HG03571 (cell line): Measurements from ENCODE around the gene PNMT.
A peak's percentile ranks its signal among the peaks of the same experiment; 100 is the strongest.

Experiments used
- ATAC-seq: cut with Tn5 transposase; IDR thresholded peaks from one replicate; pipeline ENCODE4 v1.9.1; 2021; ENCODE audit not compliant: unreplicated experiment

The PNMT gene

DNA sequence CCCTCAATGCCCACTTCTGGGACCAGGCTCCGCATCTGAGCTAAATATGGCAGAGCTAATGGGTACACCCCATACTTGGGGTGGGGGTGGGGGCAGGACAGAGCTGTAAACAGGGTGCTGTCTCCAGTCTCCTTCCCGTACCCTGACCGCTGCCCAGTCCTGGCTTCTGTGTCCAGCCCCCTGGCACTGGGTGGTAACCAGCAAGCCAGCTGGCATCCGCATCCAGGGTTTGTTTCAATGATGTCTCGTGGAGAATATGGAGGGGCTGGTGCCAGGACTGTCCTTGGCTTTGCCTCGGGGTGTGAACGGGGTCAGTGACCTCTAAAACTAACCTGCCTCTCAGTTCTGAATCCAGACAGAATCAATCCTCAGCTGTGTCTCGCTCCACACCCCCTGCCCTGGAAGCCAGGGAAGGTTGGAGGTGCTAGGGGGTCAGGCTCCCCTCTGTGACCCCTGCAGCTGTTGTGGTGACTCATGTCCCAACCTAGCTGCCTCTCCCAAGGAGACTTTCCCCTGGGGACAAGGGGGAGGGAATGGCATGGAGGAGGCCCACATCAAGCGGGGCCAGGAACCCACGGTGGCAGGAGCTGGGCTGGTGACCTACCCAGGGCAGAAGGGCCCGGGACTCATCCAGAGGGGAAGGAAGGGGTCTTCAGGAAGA lies 1.5 kb upstream of the PNMT start:
- ATAC-seq, result no peak

DNA sequence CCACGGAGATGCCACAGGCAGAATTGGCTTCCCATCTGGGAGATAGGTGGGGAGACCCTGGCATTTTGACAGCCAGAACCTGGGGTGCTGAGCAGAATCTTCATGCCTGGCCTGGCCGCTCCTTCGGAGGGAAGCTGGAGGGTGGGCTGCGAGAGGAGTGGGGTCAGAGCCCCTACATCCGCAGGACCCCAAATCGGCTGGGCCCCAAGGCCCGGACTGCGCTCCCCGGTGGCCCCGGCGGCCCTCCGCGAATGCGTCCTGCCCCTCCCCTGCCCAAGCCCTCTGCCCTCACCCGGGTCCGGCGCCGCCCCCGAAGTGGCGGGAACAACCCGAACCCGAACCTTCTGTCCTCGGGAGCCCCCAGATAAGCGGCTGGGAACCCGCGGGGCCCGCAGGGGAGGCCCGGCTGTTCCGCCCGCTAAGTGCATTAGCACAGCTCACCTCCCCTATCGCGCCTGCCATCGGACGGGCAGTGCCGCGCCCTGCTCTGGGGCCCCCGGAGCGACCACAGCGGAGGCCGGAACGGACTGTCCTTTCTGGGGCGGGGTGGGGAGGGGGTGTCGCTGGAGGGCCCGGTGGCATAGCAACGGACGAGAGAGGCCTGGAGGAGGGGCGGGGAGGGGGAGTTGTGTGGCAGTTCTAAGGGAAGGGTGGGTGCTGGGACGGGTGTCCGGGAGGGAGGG lies 850 bp upstream of the PNMT start:
- ATAC-seq, result no peak

DNA sequence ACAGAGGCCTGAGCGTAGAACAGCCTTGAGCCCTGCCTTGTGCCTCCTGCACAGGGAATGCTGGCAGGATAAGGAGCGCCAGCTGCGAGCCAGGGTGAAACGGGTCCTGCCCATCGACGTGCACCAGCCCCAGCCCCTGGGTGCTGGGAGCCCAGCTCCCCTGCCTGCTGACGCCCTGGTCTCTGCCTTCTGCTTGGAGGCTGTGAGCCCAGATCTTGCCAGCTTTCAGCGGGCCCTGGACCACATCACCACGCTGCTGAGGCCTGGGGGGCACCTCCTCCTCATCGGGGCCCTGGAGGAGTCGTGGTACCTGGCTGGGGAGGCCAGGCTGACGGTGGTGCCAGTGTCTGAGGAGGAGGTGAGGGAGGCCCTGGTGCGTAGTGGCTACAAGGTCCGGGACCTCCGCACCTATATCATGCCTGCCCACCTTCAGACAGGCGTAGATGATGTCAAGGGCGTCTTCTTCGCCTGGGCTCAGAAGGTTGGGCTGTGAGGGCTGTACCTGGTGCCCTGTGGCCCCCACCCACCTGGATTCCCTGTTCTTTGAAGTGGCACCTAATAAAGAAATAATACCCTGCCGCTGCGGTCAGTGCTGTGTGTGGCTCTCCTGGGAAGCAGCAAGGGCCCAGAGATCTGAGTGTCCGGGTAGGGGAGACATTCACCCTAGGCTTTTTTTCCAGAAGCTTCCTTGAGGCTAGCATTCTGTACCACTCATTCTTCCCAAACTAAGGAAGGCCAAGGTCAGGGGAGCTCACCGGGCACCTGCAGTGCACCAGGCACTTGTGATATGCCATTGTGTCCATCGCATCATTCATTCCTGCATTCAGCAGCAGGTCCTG lies 1.9 kb downstream of the PNMT start:
- no peak for ATAC-seq

DNA sequence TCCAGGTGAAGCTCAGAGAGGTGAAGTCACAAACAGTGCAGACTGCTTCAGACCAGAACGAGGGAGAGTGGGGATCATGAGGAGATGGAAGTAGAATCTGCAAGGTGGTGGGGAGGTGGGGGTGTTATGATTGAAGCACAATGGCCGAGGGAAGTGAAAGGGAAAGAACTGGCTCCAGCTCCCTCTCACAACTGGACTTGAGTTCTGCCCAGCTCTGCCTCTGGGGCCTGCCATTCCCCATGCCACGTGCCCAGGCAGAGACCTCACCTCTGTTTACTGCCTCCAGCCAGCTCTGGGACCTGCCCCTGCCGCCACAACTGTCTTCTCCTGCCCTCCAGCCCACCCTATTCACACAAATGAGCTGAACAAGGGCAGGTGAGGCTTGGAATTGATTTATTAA lies 2.5 kb downstream of the PNMT start:
- ATAC-seq, result no peak

DNA sequence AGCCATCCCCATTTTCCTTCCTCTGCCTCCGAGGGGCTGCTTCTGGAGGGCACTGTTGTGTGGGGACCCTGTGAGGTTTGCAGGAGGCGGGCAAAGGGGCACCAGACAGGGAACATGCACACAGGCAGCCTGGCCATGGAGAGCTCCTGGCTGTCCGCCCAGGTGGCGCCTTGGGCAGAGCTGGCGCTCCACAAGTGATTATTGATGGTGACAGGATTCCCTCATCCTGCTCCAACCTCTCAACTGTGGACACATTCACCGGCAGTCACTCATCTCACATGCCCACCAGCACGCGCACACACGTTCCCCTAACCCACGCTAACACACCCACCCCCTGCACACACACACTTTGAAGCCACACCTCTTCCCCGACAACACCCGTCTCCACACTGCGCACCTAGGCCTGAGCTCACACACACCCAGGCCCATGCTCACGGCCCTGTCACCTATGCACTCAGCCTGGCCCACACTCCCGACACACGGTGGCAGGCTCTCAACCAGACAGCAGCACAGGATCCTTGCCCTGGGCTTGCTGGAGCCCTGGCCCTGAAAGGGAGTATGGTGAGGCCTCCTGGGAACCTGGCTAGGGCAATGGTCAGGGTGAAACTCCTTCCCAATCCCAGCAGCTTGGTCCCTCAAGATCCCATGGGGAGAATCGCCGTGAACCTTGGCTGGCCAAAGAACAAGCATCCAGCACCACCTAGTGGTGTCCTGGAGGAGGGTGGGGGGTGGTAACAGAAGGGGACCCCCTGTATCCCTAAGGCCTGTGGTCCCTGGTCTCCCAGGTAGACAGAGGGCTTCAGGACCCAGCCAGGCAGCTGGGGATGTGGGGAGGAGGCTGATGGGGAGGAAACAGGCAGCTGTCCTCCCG lies 3.6 kb downstream of the PNMT start:
- no peak for ATAC-seq

DNA sequence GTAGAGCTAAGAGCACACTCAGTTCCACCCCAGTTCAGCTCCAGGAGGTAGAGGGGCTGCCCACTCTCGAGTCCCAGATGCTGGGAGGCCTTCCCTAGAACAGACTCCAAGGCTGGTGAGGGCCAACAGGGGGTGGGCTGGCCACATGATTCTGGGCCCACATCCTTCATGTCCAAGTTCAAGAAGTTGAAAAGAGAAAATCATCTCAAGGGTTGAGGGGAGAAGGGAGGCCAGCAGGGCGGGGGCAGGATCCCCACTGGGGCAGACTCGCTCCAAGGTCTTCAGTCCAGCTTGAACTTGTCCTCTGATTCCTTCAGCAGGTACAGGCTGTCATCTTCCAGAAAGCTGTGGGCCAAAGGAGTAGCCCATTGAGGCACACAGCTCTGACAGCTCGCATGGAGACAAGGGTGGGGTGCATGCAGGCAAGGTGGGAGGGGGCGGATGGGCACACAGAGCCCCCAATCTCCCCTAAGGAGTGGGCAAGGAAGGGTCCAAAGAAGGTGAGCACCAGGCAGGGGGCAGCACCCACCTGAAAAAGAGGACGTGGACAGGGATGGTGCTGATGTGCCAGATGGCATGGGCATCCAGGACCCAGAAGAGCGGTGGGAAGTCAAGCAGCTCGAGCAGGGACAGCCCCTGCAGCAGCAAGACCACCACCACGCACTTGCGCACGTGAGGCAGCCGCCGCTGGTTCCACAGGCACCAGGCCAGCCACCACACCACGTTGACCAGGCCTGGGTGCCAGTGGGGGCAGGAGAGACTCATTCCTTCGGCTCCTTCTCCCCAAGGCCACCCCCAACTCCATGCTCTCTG lies 4.5 kb downstream of the PNMT start:
- ATAC-seq, result no peak

DNA sequence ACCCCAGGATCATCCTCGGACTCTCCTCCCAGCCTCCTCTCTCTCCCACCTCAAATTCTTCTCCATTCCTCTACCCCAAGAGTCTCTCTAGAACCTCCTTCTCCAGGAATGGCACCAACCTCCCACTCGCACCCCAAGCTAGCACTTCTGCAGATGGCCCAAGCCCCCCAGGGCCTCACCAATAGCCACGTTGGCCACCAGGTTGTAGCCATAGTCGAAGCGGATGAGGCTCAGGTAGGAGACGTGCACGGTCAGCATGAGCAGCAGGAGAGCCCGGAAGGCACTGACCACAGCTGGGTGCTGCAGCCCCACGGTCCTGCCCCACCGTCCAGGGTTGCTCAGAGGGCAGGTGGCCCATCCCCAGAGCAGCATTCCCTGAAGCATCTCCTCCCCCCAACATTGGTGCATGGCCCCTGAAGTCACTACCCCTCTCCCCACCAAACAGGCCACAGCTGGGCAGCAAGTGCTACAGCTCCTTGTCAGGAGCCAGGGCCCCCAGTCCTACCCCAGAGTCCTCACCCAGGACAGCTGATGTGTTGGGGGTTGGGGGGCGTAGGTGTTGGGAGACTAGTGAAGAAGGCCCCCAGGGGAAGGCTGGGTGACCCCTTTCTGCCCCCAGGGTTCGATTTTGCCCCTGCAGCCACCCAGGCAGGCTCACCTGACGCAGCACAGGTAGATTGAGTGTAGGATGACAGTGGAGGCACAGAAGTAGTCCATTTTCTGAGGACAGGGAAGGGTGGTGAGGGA lies 5.3 kb downstream of the PNMT start:
- no peak for ATAC-seq

DNA sequence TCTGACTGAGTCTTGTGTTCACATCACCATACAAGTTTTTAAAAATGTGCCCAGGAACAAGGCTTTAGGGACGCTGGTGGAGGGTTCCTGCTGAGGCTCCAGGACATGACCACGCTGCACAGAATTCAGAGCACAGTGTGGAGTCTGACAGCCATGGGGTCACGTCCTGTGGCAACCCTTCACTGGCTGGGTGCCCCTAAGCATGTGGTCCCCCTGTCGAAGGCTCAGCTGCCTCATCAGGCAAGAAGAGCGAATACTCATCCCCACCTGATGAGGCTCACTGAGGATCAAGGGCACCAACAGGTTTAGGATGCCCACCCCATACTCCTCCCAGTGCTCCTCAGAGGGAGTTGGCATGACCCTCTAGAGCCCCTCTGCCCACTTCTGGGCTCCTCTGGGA lies 5.9 kb downstream of the PNMT start:
- no peak for ATAC-seq

DNA sequence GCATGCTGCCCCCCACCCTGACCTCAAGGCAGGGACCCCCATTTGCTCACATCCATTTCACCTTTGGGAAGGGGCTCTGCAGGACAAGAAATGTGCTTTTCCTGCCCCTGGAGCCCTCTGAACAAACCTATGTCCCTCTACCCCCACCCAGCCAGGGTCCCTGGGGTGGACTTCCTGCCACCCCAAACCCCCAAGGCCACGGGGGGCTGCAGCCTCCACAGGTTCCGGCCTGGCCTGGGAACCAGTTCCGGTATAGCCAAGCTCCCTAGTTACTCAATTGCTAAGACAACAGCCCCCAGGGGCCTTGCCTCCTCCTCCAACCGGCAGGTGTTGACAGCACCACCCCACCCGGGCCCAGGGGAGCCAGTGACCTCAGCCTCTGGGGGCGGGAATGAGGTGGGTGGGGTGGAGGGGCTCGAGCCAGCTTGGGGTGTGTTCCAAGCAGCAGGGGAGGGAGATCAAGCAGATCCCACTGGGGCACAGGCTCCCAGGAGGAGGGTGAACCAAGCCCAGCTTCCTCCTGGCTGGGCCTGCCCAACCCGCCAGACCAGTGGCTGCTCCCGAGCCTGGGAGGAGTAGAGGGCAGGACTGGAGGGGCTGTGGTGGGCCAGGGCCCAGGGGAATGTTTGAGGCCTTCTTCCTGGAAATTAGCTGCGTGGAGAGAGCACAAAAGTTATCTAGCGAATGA lies 6.6 kb downstream of the PNMT start:
- peak; percentile 44 for ATAC-seq

DNA sequence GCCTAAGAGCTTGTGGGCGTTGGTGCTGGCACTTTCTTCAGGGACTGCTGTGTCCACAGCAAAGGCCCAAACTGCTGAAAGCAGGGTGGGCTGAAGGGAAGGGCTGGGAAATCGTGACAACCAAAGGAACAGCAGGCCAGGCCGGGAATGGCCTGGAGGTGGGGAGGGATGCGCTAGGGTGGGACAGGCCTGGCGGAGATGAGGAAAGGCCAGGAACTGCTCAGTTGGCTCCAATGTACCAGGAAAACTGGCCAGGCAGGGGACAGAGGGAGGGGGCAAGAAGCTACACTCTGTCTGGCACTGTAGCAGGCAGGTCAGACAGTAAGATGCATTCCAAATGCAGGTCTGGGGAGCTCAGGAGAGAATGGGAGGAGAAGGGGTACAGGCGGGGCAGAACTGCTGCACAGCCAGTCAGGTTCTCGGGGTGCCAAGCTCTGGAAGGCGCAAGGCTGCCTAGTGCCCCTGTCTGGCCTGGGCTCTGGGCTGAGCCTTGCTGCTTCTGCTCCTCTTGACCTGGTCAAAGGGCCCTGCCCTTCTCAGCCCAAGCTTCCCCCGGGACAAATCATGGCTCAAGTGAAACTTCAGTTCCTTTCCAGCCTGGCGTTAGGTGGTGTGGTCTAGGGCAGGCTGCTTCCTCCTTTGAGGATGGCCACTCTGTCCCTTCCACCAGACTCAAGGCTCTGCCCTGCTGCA lies 7.3 kb downstream of the PNMT start:
- ATAC-seq, result no peak

DNA sequence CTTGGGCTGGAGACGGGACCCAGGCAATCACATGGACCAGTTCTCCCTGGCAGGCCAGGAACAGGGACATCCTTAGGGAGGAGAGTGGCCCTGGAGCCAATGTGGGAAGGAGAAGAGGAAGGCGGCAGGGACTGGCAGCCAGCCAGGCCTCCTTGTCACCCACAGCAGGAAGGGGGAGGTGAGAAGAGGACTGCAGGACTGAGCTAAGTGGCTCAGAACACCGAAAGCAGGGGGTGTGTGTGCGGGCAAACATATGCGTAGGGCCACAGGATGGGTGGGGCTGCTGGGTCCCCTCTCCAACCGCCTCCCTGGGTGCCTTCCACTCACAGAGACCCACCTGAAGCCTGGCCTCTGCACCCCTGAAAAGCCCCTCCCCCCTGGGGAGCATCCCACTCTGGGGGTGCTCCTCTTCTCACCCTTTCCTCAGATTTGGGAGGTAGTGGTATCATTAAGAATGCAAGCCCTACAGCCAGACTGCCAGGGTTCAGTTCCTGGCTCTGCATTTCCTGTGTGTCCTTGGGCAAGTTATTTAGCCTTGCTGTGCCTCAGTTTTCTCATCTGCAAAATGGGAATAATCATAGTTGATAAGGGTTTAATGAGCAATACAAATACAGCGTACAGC lies 8.1 kb downstream of the PNMT start:
- ATAC-seq, result no peak

DNA sequence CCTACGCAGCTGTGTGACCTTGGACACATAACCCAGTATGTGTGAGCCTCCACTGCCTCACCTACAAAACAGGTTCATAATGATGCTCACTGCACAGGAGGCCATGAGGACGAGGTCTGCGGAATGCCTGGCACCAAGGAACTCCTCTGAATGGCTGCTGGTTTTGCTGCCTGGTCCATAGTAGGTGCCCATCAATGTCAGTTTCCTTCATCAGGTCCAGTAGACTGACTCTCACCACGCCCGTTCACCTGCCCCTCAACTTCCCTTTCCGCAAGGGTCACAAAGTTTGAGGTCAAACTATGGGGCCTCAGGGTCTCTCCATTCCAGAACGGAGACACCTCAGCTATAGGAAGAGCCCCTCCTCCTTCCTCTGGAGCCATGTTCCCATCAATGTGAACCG lies 8.8 kb downstream of the PNMT start:
- no peak for ATAC-seq

DNA sequence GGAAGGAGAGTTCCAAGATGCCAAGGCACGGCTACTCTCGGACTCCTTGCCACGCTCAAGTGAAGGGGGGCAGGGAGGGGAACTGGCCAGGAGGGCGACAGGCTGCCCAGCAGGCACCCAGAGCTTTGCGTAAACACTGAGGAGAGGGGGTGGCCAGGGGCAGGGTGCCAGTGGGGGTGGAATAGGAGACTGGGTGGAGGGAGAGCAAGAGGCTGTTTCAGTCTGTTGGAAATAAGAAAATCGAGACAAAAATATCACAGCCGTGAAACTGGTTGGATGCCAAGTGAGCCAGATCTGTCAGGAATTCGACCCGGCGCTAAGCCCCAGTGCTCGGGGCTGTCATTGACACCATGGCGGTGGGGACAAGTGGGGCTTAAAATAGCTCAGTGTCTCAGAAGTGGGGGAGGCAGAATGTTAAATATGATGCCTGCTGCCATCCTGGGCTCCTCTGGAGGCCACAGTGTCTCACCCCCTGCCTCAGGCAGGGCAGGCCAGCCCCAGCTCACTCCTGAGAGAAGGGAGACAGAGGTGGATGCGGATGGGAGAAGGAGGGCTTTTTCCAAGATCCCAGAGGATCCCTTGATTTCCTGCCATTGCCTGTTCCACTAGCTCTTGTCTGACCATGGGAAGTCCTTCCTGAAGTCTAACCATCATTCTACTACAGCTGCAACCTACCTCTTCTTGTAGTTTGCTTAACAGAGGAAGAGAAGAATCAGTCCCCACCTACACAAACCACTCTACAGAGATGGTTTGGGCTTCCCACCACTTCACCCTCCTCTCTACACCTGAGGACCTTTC lies 9.5 kb downstream of the PNMT start:
- no peak for ATAC-seq

DNA sequence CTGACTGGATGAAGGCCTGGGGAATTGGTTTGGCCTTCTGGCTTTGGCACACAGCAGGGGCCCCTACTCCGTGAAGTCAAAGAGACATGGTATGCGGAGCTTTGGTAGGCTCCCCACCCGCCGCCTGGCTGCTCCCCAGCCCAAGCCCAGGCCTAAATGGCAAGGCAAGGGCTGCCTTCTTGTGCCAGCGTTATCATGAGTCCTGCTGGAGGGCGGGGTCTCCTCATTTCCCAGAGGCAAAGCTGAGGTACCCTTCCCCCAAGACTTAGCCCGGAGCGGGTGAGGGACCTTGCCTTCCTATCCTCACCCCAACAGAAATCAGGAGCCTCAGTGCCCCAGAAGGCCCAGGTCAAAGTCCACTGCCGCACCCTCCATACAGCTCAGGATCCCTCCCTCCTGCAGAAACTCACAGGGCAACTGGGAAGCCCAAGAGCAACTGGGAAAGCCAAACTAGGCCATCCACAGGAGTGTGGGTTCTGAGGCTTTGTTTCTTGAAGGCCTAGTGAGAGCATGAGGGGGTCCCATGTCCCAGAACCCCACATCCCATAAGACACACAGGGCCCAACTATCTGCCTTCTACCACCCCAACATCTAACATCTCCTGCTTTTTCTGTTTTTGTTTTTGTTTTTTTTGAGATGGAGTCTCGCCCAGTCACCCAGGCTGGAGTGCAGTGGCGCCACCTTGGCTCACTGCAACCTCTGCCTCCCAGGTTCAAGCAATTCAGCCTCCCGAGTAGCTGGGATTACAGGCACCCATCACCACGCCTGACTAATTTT lies 10.3 kb downstream of the PNMT start:
- ATAC-seq, result no peak

DNA sequence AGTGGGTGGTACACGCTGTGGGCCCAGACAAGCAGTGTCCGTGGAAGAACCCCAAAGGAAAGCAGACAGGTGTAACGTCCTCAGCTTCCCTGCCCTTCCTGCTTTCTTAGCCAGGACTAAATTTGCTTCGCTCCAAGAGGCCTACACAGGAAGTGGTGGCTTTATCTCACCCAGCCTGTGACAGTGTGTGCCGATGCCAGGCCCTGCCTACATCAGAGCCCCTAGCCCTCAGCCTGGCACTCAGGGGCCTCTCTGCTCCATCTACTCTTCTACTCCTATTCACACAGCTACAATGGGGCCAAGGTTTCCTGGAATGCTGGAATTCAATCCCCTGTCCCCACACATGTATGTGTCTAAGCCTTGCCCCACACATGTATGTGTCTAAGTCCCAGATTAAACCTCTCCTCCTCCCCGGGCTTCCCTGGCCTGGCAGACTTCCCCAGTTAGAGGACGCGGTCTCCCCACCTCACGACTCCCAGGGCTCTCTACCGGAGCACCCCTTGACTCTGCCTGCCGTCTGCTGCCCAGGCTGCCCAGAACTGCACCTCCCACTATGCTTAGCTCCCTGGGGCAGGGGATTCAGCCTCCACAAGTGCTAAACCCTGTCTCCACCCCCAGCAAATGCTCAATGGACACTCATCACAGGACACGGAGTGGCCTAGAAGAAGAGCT lies 11.4 kb downstream of the PNMT start:
- no peak for ATAC-seq
